ENCODE measurements around the gene GTF2B.
"Not testable (repeated sequence)": the region's sequence is repeated elsewhere in the genome, so short reads cannot be mapped to it uniquely, and the experiment has no call there.

Gene GTF2B

DNA sequence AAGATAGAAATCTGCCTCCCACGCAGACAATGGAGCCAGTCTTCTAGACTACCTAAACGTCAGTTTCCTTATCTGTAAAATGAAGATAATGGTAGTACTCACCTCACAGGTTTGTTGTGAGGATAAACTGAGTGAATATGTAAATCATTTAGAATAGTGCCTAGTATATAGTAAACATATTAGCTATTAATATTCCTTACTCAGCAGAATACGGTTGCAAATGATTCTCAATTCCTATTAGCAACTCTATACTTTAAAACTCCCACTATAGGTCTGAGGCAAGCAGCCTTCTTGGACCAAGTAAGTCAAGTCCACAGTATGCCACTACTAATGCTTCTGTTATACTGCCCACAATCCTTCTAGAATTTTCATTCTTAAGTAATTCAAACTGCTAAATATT is 5.4 kb downstream of the GTF2B start:
- DNase-seq = no peak

DNA sequence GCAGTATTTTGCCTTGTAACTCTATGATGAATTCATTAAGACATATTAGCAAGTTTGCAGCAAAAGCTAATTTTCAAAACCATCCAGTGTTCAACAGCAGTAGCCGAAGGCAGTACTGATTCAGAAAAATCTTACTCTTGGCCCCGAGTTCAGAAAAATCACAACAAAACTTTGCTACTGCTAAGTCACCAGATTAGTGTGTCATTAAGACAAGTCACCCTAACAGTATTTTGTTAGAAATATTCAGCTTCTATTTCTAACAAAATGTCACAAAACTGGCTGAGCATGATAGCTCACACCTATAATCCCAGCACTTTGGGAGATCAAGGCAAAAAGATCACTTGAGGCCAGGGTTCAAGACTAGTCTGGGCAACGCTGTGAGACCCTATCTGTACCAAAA is 8.2 kb downstream of the GTF2B start:
- no peak for DNase-seq

DNA sequence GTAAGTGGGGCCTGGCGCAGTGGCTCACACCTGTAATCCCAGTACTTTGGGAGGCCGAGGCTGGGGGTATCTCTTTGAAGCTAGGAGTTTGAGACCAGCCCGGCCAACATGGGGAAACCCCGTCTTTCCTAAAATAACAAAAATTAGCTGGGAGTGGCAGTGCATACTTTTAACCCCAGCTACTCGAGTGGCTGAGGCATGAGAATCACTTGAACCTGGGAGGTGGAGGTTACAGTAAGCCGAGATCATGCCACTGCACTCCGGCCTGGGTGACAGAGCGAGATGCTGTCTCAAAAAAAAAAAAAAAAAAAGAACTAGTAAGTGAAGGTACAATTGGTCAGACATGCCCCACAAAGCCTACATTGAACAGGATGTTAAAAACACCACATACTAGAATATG is 10.7 kb downstream of the GTF2B start:
- not testable (repeated sequence) for DNase-seq

DNA sequence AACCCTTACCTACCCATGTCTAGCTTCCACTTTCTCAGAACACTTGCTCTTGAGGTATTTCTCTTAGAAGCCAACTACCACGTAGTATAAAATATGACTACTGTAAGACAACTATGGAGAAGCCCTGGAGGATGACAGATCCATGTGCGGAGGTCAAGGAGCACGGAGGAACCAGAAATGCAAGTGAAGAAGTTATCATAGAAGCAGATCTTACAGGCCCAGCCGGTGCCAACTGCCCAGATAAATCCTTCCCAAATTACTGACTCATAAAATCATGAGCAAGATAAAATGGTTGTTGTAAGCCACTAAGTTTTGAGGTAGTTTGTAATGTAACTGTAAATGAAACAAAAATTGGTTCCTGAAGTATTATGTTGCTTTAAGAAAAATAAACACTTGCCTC is 12.6 kb downstream of the GTF2B start:
- DNase-seq = no peak

DNA sequence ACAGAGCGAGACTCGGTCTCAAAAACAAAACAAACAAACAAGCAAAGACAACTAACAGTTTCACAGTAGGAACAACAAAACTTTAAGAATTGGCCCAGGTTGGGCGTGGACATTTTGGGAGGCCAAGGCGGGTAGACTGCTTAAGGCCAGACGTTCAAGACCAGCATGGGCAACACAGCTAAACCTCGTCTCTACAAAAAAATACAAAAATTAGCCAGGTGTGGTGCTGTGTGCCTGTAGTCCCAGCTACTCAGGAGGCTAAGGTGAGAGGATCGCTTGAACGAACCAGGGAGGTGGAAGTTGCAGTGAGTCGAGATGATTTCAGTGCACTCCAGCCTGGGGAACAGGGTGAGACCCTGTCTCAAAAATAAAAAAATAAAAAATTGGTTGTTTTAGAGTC is 13.5 kb downstream of the GTF2B start:
- DNase-seq = no peak

DNA sequence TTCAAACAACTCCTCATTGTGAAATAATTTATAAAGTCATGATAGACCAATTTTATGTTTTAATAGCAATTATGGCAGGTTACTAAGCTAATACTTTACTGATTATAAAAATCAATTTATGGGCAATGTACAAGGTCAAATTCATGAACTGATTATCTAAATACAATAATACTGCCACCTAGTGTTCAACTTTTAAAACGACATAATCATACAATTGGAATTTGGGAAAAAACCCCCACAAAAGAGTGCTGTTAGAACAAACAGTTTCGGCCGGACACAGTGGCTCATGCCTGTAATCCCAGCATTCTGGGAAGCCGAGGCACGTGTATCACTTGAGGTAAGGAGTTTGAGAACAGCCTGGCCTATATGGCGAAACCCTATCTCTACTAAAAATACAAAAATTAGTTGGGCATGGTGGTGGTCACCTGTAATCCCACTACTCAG is 14.0 kb downstream of the GTF2B start:
- no peak for DNase-seq

DNA sequence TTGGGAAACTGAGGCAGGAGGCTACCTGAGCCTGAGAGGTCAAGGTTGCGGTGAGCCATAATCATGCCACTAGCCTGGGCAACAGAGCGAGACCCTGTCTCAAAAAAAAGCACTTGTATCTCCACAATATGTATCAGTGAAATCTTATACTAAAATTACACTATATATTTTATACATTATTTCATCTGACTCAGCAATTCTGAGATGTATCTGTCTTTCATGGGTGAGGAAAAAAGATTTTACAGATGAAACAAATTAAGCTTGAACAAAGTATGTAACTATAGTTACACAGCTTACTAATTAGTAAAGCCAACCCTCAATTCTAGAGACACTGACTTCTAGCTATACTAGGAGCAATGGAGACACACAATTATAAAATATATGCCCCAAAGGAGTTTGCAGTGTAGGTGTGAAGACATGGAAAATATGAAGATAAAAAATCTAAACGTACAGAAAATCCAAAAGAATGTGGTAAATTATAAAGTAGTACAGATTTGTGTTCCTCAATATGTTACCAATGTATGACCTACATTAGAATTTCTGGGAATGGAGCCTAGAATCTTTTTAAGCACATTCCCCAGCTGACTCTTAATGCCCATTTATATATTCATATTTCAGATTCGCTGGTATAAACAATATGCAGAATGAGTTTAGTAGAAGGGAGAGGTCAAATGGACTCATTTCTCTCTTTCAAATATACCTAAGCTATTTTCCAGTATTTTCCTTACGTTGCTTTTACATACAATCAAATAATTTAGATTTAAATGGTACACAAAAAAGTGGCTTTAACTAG is 14.6 kb downstream of the GTF2B start:
- no peak for DNase-seq

DNA sequence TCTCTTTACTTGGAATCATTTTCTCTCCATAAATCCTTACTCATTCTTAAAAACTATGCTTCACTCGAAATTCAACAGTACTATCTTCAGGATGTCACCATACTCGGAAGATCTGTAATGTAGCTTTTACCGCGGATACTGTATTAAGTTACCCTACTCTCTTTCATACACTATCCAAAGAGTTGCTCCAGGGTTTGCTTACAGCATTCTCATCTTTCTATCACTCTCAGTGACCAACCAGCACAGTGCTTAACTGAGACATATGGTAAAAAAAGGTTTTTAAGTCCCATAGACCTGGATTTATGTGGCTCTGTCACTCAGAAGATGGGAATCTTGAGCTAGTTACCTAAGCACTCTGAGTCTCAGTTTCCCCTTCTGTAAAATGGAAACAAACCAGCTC is 15.8 kb downstream of the GTF2B start:
- no peak for DNase-seq

DNA sequence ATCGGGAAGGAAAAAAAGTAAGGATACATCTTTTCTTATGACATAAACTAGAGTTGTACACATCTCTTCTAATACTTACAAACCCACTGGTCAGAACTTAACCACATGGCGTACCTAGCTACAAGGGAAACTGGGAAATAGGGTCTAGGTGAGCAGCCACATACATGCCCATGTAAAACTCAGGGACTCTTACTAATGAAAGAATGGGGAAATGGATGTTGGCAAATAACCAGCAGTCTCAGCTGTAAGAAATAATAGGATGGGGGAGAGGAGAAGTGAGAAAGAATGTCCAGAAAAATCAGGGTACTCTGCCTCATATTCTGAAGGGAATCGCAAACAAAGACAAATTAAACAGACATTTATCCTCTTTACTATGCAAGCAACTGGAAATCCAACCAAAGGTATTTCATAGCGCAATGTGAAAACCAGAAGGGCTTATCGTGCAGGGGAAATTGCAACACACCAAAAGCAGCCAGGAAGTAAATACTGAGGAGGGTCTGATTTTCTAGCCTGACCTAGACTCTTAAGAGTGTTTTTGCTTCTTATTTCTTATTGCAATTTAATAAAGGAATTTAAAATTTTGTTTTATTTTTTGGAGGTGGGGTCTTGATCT is 17.5 kb downstream of the GTF2B start:
- no peak for DNase-seq

DNA sequence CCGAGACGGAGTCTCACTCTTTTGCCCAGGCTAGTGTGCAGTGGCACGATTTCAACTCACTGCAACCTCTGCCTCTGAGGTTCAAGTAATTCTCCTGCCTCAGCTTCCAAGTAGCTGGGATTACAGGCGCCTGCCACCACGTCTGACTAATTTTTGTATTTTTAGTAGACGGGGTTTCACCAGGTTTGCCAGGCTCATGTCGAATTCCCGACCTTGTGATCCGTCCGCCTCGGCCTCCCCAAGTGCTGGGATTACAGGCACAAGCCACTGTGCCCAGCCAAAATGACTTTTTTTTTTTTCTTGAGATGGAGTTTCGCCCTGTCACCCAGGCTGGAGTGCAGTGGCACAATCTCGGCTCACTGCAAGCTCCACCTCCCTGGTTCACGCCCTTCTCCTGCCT is 21.7 kb downstream of the GTF2B start:
- DNase-seq = not testable (repeated sequence)

DNA sequence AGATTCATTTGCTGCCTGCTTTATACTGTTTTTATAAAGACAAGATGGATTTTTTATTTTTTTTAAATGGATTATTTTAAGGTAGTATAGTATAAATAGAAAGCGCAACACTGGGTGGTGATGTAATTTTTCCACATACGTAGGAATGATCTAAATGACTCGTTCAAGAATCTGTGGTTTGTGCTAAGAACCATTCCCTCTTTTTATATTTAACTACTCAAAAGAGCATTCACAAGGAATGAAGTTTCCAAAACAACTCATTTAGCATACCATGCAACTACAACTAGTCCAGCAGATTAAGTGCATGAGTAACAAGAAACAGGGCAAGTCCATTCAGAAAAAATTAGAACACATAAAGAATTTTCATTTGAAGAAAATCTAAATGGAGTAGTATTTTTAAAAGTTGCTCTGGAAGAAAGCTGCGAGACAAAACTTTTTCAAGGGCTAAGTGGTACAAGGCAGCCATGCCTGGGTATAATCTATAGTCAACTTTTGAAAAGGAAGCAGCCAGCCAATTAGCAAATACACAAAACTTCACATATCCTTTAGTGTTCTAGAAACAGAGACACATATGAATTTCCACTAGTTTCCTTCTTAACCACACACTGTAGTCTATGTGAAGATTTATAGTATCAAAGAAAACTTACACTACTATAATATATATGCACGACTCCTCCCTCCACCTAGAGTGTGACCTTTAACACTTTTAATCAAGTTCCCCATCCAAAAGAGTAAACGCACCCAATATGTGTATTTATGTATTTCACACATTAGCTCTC is 23.4 kb downstream of the GTF2B start:
- no peak for DNase-seq

DNA sequence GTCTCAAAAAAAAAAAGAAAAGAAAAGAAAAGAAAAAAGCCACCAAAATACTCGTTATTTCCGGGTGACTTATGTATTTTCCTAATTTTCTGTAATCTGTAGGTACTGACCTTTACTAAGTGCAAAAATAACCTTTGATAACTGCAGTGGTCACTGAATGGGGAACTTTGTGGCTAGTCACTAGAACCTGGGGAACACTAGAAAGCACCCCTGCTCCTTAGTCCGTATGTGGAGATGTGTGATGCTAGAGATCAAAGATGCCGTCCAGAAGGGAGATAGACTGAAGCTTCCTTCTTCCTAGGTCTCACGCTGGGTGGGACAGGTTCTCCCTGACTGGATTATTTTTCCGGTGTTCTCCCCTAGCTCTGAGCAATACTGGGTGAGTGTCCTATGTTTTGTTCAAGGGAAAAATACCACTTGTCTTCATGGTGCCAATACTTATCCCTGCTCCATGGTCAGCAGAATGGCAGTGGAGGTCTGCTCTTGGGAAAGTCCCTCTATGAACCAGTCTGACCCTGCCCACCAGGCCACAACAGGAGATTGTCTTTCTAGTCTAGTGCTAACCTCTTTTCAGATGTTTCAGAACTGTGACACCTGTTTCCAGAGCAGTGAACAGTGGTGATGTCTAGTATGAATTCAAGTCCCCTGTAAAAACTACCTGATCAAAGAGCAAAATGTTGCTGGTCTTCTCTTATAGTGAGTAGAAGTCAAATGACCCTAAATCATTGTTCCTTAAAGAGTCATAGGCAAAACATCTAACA is 39.9 kb downstream of the GTF2B start:
- DNase-seq = no peak

DNA sequence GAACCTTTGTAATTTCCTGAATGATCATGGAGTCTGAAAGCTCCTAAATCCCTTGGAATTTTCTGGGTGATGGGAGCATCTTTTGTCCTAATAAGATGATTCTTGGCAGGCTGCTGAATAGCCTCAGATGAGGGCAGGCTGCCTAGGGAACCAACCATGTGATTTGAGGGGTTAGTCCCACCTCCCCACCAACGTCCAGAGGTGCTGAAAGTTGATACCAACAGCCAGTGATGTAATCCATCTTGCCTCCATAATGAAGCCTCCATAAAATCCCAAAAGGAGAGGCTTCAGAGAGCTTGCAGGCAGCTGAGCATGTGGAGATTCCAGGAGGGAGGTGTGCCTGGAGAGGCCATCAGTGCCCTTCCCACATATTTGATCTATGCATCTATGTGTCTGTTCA is 43.7 kb downstream of the GTF2B start:
- DNase-seq = no peak

DNA sequence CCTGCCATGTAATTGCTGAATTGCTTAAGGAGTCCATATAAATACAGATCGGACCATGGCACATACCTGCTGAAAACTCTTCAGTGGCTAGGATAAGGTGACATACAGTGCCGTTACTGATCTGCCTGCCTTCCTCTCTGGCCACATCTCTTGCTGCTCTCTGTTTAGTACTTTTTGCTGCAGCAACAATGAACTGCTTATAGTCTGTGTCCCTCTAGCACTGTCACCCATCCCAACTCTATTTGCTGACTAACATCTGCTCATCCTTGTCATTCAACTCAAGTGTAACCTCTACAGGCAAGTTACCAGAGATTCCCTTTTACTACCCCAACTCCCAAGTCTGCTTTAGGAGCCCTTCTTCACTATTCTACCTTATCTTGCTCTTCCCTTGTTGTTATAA is 65.6 kb downstream of the GTF2B start:
- DNase-seq = no peak

DNA sequence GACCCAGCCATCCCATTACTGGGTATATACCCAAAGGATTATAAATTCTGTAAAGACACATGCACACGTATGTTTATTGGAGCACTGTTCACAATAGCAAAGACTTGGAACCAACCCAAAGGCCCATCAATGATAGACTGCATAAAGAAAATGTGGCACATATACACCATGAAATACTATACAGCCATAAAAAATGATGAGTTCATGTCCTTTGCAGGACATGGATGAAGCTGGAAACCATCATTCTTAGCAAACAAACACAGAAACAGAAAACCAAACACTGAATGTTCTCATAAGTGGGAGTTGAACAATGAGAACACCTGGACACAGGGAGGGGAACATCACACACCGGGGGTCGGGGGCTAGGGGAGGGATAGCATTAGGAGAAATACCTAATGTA is 71.7 kb downstream of the GTF2B start:
- not testable (repeated sequence) for DNase-seq

DNA sequence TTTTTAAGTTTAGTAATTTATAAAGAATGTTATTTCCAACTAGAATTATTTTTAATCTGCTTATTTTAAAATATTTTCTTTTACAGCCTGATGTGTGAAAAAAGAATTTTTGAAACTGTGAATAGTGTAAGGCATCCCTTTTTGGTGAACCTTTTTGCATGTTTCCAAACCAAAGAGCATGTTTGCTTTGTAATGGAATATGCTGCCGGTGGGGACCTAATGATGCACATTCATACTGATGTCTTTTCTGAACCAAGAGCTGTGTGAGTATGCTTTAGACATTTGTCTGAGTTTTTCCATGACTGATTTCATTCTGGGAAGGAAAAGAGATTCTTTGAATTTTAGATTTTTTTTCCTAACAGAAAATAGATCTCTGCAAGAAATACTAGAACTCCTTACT is 77.9 kb downstream of the GTF2B start:
- DNase-seq = no peak

DNA sequence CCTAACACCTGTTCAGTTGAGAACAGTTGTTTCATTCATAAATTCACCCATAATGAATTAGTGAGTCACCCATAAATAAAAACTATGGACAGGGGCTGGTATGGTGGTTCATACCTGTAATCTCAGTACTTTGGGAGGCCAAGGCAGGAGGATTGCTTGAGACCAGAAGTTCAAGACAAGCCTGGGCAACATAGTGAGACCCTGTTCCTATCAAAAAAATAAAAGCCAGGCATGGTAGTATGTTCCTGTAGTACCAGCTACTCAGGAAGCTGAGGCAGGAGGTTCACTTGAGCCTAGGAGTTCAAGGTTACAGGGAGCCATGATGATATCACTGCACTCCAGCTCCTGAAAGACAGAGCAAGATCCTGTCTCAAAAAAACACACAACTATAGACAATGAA is 79.0 kb downstream of the GTF2B start:
- DNase-seq = no peak

DNA sequence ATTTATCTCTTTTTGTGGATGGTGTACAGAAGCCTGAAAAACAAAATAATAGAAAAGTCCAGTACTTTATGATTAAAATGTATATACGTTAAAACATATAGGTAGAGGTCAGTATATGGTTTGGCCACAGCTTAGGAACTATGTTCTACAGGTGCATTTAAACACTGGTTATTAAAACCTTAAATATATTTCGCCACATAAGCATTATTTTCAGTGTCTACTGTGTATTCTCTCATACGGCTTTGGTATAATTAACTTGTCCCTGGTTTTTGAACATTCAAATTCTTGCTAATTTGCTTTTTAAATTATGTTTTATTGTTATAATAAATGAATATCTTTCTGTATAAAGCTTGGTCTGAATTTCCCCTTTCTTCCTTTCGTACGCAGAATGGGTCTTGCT is 87.9 kb downstream of the GTF2B start:
- no peak for DNase-seq

DNA sequence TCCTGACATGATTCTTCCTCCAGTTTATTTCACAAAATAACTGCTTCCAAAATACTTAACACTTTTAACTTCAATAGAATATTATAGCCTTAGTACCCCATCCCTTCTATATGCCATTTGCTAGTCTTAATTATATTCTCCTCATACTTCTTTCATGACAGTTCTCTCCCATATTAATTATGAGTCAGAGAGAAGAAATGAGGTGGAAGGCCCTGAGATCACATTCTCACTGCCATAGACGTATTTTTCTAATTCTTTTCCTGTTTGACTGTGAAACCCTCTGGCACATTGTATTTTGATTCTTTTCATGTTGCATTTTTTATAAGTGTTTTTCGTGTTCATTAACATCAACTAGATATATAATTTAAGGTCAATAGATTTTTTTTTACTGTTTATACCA is 88.4 kb downstream of the GTF2B start:
- DNase-seq = no peak

All from nucleus accumbens (tissue), 56 donors.